NCI-H2171 (cell line): ENCODE results near the gene PLEKHA7.
"Not testable (repeated sequence)": the region's sequence is repeated elsewhere in the genome, so short reads cannot be mapped to it uniquely, and the experiment has no call there.

Experiments used
- DNase-seq: peaks from one replicate; lab custom pipeline; 2025; lab: John Stamatoyannopoulos, UW

Gene PLEKHA7

GRCh38 chr11:16938061-16938460 is 76.2 kb downstream of the PLEKHA7 start:
- no peak for DNase-seq

GRCh38 chr11:16936643-16937042 is 77.6 kb downstream of the PLEKHA7 start:
- DNase-seq = no peak

- DNase-seq = no peak
These were observed 78.5 kb downstream of the PLEKHA7 start for GRCh38 chr11:16935518-16936302.

DNA sequence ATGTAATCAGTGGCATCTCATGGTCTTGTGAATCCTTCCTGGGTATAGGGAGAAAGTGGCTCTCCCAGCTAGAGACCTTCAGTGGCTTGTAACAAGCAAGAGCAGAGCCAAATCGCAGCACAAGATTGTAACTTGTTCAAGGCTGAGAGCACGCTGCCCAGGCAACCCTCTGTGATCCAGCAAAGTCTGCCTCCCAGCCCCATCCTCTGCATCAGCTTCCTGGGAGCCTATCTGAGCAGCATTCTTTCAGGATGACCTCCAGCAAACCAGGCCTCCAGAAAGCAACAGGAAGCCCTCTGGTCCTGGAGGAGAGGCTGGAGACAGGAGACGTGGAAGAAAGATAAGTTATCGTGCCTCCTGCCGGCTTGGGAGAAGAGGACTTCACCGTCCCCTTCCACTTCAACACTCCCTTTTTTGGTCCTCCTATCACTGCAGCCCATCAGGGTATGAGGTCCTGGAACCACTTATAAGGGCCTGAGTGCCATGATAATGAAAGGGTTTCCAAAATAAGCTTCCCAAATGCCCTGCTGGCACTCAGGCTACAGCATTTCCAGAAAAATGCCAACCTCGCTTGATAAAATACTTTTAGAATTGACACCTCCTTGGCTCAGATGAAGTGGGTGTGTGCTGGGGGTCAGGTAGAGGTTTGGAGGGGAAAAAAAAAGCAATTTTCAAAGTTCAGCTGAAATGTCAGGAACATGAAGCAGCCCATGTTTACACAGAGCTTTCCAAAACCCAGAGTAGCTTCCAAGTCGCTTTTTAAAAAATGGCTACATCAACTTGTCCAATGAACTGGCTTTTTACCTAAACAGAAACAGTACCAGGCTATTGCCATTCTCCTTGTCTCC is 80.2 kb downstream of the PLEKHA7 start:
- no peak for DNase-seq

- no peak for DNase-seq
These were observed 80.9 kb downstream of the PLEKHA7 start for GRCh38 chr11:16933291-16933690.

DNA sequence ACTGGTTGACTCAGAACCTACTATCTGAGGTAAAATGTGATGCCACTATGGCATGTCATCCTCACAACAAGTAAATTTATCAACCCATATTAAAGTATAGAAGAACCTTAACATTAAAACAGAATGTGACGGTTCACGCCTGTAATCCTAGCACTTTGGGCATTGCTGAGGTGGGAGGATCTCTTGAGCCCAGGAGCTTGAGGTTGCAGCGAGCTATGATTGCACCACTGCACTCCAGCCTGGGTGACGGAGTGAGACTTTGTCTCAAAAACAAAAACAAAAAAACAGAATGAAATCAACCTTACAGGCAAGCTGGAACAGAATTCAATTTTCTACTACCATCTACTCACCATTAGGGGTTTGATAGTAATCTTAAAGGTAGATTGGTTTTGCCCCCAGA is 86.2 kb downstream of the PLEKHA7 start:
- DNase-seq = no peak

DNA sequence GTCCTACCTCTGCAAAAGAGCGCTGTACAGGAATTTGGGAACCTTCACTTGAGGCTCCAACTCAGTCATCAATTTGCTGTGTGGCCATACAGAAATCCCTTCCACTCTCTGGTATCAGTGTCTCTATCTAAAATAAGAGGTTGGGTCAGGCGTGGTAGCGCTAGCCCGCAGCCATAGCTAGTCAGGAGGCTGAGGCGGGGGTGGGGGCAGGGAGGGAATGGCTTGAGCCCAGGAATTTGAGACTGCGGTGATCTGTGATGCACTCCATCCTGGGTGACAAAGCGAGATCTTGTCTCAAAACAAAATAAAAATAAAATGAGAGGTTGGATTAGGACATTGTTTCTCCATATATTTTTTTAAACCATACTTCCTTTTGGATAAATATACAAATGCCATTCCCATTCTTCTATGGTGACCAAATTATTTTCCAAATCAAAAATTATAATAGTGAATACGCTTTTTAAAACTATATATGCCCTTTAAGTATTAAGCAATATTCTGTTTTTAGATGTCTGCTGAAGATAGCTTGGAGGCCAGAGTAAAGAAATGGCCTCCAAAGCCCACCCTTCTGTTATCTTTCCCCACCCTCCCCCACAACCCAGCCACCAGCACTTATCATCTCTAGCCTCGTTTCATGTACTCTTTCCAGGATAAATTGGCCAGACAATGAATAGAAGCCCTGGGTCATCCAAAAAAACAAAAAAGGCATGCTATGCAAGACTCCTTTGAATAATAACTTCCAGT is 87.2 kb downstream of the PLEKHA7 start:
- no peak for DNase-seq

DNA sequence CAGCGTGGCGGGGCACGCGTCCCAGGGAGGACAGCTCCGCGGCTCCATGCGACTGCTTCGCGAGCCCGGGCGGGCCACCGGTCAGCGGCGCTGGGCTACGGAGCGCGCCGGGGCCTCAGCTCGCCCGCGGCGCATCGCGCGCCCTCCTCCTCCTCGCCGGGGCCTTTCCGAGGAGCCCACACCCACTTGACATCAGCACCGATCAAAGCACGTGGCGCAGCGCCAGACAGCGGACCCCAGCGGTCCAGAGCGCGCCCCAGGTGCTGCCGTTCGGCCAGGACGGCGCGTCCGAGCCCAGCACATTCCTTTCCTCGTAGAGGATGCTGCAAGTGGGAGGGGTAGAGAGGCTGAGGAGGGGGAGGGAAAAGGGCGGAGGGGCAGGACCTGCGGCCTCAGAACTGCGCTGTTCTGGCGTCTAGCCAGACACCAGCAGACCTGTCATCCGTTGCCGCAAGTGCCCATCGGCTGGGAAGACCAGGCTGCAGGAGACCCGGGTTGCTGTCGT is 88.6 kb downstream of the PLEKHA7 start:
- DNase-seq = no peak

DNA sequence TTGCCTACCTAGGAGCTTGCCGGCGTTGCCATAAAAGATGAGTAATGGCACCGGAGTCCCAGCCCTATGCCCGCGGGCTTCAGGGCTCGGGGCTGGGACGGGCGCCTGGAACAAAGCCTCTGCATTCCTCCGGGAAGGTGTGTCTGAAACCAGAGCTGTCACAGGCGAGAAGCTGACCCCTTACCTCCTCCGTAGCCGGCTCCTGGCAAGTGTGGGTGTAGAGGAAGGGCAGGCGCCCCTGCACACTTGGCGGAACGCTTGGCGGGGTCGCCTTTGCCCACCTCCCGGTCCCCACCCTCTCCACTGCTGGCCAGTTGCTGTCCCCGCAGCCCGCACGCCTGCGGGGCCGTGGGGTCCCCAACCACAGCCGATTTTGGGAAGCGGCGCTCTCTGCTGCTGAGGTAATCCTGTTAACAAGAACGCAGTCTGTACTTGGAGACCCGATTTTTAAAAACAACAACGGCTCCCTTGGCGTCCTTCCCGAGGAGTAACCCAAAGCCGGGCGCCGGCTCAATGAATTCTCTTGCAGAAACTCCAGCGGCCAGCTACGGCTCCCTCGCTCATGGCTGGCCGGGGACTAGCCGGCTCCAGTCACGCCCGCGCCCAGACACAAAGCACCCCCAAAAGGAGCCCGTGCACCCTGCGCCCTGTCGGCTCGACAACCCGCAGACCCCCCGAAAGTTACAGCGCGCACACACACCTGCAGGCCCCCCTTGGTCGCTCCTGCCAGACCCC is 89.2 kb downstream of the PLEKHA7 start:
- no peak for DNase-seq

- no peak for DNase-seq
These were observed 89.8 kb downstream of the PLEKHA7 start for GRCh38 chr11:16924462-16924825.

GRCh38 chr11:16923987-16924386 is 90.2 kb downstream of the PLEKHA7 start:
- no peak for DNase-seq

DNA sequence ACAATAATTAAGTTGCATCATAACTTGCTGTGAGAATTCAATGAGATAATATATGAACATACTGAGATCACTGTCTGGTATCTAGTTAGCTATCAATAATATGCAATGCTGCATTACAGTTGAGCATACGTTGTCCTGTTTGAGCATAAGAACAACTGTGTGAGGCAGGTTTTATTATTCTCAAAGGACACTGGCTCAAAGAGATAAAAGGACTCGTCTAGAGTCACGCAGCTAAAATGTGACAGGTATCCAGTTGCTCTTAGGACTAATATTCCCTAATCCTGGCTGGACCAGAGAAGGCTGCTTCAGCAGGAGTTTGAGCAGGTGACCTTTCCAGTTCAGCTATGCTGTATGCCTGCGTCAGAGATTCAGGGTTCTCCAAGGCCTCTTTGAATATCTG is 92.5 kb downstream of the PLEKHA7 start:
- no peak for DNase-seq

- no peak for DNase-seq
These were observed 93.2 kb downstream of the PLEKHA7 start for GRCh38 chr11:16921019-16921418.

DNA sequence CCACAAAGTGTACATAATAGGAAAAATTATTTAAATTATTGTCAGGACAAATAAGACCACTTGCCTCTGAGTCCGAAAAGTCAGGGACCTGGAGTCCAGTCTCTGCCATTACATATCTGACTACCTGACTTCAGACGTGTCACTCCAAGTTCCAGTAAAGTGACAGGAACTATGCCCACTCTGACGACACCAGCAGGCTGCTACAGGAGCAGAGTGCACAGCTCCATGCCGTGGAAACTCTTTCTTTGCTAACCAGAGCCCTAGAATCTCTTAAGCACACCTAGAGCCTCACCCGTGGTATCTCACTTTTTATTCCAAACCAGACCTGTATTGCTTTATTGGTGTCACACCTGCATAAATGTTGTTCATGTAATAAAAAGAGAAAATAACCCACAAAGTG is 93.7 kb downstream of the PLEKHA7 start:
- no peak for DNase-seq

GRCh38 chr11:16918543-16919182 is 95.6 kb downstream of the PLEKHA7 start:
- DNase-seq = not testable (repeated sequence)

GRCh38 chr11:16917941-16918340 is 96.3 kb downstream of the PLEKHA7 start:
- no peak for DNase-seq

- no peak for DNase-seq
These were observed 101.5 kb downstream of the PLEKHA7 start for GRCh38 chr11:16912692-16913111.

DNA sequence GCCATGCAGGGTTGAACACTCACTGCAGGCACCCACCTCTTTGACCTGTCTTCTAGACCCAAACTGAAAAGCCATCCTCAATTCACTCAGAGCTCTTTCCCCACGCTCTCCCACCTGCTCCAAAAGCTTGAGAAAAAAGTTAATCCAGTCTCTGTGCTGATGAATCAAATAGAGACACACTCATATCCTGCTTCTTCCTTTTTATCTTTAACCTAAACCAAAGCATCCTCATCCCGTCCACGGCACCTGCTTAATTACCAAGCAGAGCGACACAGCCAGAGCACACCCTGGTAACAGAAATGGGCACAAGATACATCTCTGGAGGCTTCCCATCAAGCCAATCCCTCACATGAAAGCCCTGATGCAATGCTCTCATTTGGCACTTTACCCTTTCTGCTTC is 102.6 kb downstream of the PLEKHA7 start:
- DNase-seq = no peak

DNA sequence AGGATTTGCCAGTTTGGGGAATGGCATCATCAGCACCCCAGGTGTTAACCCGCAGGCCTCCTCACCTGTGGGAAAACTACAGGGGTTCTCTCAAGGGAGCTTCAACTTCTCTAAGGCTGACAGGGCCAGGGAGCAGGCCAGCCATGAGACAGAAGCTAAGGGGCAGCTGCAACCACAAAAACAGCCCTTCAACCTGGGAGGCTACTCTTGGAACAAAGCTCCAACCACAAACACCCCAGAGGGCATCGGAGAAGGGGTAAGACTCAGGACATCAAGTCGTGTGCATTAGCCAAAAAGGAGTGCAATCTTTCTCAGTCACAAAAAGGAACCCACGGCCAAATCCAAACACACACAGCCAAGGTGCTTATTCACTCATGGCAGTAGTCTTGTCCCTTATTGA is 103.0 kb downstream of the PLEKHA7 start:
- DNase-seq = no peak

DNA sequence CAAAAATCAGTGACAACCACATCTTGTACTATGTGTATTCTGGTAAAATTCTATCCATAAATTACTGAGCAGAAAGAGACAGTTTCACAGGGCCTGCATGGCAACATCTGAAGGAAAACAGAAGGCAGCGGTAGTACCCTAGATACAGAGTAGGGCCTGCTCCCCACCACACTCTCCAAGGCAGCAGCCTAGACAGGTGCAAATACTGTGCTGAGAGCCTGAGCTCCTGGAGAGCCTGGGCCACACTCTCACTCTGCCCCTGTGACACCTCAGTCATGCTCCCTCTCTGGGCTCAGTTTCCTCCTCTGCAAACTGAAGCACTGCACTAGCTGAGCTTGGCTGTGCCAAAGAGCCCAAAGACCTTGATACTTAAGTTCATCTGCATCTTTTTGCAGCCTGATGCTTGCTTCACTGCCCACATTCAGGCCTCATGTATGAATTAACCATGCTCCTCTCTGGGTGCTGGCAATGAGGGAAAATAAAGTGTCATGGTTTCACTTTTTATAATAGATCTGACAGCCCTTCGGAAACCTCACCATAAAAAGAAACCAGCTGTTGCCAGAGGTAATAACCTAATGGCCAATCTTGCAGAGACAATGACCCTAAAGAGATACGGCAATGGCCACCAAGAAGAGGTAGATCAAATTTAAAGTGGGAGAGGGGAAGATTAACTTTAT is 104.7 kb downstream of the PLEKHA7 start:
- DNase-seq = no peak

DNA sequence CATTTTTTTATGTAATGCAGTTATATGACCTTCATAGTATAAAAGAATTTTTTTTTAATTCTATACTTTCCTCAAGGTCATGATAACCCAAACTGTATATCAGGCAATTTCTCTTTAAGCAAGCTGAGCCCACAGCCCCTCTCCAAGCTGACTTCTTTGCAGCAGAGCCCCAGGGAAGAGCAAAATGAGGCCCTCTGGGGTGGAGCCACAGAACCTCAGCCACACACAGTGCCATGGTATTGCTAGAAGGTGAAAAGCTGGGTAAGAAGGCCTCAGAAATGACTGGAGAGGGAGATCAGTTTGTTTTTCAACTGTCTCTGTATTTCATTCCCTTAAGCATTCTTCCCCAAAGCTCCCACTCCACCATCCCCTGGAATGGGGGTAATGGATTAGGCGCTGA is 108.8 kb downstream of the PLEKHA7 start:
- no peak for DNase-seq
